DMS53 (cell line): ENCODE measurements around the gene BLTP3B.

Experiments
- DNase-seq: peaks from one replicate; lab custom pipeline; 2025; lab: John Stamatoyannopoulos, UW

The BLTP3B gene

GRCh38 chr12:100120355-100120754 lies 22.3 kb downstream of the BLTP3B start:
- DNase-seq: no peak

- DNase-seq: no peak
Observed at GRCh38 chr12:100115291-100115690, 27.4 kb downstream of the BLTP3B start.

- no peak for DNase-seq
Observed at GRCh38 chr12:100114574-100114973, 28.1 kb downstream of the BLTP3B start.

- DNase-seq: no peak
Observed at GRCh38 chr12:100110276-100110675, 32.4 kb downstream of the BLTP3B start.

DNA sequence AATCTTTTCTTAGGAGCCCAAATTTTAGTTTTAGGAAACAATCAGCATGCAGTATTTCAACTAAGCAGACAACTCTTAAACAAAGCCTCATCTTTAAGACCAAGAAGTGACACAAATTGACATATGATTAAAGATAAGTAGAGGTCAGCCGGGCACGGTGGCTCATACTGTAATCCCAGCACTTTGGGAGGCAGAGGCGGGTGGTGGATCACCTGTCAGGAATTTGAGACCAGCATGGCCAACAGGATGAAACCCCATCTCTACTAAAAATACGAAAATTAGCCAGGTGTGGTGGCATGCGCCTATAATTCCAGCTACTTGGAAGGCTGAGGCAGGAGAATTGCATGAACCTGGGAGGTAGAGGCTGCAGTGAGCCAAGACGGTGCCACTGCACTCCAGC lies 35.8 kb downstream of the BLTP3B start:
- no peak for DNase-seq

GRCh38 chr12:100105661-100106060 lies 37.0 kb downstream of the BLTP3B start:
- no peak for DNase-seq

DNA sequence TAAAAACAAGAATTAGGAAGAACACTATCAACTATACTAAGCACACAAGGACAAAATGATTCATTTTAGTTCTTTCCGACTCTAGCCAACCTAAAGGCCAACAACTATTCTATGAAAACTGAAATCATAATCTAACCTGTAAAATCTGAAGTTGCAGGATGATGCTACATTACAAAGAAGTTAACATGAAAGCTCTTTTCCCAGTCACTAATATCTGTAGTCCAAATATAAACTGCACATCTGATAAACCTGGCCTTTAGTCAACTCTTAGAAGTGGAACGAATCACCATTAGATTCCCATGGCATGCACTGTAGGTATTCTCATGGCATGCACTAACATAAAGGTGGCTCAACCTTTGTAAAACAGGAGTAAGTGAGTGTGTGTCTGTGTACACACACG lies 41.7 kb downstream of the BLTP3B start:
- no peak for DNase-seq
